Measurements from ENCODE around the gene DAPK1. TPM values are rescaled to one million over a fixed set of nuclear protein-coding genes. Genes with fewer than 3 reads are reported as not detected.

Gene DAPK1
- total and polyA plus RNA-seq, 2 donors (not counting 3 experiments of a cell fraction or from before 2014, with no cell fraction given): 58.9 to 119 TPM

DNA sequence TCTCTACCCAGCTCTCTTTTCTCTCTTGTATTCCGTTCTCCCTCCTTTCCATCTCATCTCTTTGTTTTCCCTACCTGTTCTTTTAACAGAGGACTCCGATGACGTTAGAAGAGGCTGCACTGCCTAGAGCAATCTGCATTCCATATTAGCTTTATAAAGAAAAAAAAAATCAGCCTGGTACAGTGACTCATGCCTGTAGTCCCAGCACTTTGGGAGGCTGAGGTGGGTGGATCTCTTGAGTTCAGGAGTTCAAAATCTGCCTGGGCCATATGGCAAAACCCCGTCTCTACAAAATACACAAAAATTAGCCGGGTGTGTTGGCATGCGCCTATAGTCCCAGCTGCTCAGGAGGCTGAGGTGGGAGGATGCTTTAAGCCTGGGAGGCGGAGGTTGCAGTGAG lies 49.0 kb downstream of the DAPK1 start:
- peak overlapping the region; percentile 45 for H3K4me2 ChIP-seq (ENCODE audit: insufficient read depth, low read length)
- no peak overlapping the region for H3K4me3 ChIP-seq (replicated peaks in 1 of 3; ENCODE audit: insufficient read depth in 1 of 3, low read depth in 1 of 3, low read length in 3 of 3)
- FAIRE-seq: peak; percentile 73
- no peaks in the 10 kb centered on the region for H3K9me1 ChIP-seq (replicated peaks; ENCODE audit: control insufficient read depth, extremely low read depth, insufficient read depth, low read length)
- dilution Hi-C loops (cut with MboI; ENCODE audit: extremely low pct_ligation_motif_present, low sequenced_read_pairs): no loop called here
- H3K36me3 ChIP-seq (ENCODE audit: control insufficient read depth in 2 of 2, extremely low read depth in 1 of 2, insufficient read depth in 2 of 2, low read length in 2 of 2): no peaks in the 10 kb centered on the region
- intact Hi-C loops (cut with micrococcal nuclease): loop anchor here (2.0 to 5.0 kb wide), 3 partner anchors 22 to 54 kb away; no protein-coding TSS in a partner anchor
- no peaks in the 10 kb centered on the region for H4K20me1 ChIP-seq (replicated peaks; ENCODE audit: control insufficient read depth, extremely low read depth, insufficient read depth, low read length)
- TF ChIP-seq, protein P1, sequence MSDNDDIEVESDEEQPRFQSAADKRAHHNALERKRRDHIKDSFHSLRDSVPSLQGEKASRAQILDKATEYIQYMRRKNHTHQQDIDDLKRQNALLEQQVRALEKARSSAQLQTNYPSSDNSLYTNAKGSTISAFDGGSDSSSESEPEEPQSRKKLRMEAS (IDR thresholded peaks at IDR 0.05; ENCODE audit: insufficient read depth, insufficient read length): no peak
- TF ChIP-seq FOS (IDR thresholded peaks at IDR 0.05; ENCODE audit: borderline replicate concordance, insufficient read depth, low read length): peak; percentile 48
- peak; percentile 37 for DNase-seq (ENCODE audit: low read depth, low spot score)
- no peak overlapping the region for H3K9ac ChIP-seq (replicated peaks; ENCODE audit: extremely low read depth, insufficient read depth, low read length)
- peaks cover 4% of the 10 kb centered on the region for H3K79me2 ChIP-seq (ENCODE audit: control insufficient read depth, insufficient read depth, low read length)
- peaks cover 26% of the 10 kb centered on the region for H3K4me1 ChIP-seq (ENCODE audit: control insufficient read depth, extremely low read depth, insufficient read depth, low read length)
- no TSS peak for BruUV-seq (replicated peaks)
- H3K9me3 ChIP-seq (replicated peaks; ENCODE audit: control insufficient read depth, insufficient read depth, low read length): no peaks in the 10 kb centered on the region
- no peak overlapping the region for H3K27ac ChIP-seq (ENCODE audit: insufficient read depth, low read depth, low read length)
- no peaks in the 10 kb centered on the region for H3K27me3 ChIP-seq (ENCODE audit: control insufficient read depth in 2 of 2, insufficient read depth in 2 of 2, low read length in 2 of 2)
- CTCF ChIA-PET: interaction anchor here (0.7 to 2.4 kb wide), 5 partner anchors 10 to 49 kb away, joined by 3 to 13 read pairs (median 11); partner anchors contain the start of gene DAPK1
- POLR2A ChIA-PET: no interaction called here
- H2AFZ ChIP-seq (ENCODE audit: low read depth, low read length): no peak overlapping the region

DNA sequence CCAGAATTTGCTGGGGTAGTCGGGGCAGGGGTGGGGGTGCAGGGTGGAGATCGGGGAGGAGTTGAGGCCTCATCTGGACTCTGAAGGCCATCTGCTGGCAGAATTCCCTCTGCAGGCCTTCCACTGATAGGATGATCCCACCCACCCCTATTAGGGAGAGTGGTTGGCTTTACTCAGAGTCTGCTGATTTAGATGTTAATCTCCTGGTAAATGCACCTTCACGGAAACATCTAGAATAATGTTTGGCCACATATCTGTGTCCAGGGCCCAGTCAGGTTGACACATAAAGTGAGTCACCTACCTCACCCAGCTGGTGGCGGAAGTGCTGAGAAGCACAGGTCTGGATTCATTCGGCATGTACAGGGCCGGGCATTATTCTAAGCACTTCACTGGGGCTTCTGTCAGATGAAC lies 50.0 kb downstream of the DAPK1 start:
- DNase-seq (ENCODE audit: low read depth, low spot score): no peak
- dilution Hi-C loops (cut with MboI; ENCODE audit: extremely low pct_ligation_motif_present, low sequenced_read_pairs) (no loop called here), intact Hi-C loops (cut with micrococcal nuclease) (loop anchor here (2.0 to 5.0 kb wide), 3 partner anchors 21 to 53 kb away; no protein-coding TSS in a partner anchor)
- no peaks in the 10 kb centered on the region for H3K9me3 ChIP-seq (replicated peaks; ENCODE audit: control insufficient read depth, insufficient read depth, low read length)
- no peak overlapping the region for H2AFZ ChIP-seq (ENCODE audit: low read depth, low read length)
- H3K4me3 ChIP-seq (replicated peaks in 1 of 3; ENCODE audit: insufficient read depth in 1 of 3, low read depth in 1 of 3, low read length in 3 of 3): no peak overlapping the region
- ChIA-PET POLR2A (no interaction called here), CTCF (interaction anchor here (0.7 kb wide), 1 partner anchor 22 kb away, joined by 3 read pairs; no protein-coding TSS in a partner anchor)
- no peaks in the 10 kb centered on the region for H3K27me3 ChIP-seq (ENCODE audit: control insufficient read depth in 2 of 2, insufficient read depth in 2 of 2, low read length in 2 of 2)
- H4K20me1 ChIP-seq (replicated peaks; ENCODE audit: control insufficient read depth, extremely low read depth, insufficient read depth, low read length): no peaks in the 10 kb centered on the region
- BruUV-seq (replicated peaks): no TSS peak
- H3K36me3 ChIP-seq (ENCODE audit: control insufficient read depth in 2 of 2, extremely low read depth in 1 of 2, insufficient read depth in 2 of 2, low read length in 2 of 2): no peaks in the 10 kb centered on the region
- no peak overlapping the region for H3K27ac ChIP-seq (ENCODE audit: insufficient read depth, low read depth, low read length)
- H3K9ac ChIP-seq (replicated peaks; ENCODE audit: extremely low read depth, insufficient read depth, low read length): no peak overlapping the region
- TF ChIP-seq EZH2 (IDR thresholded peaks at IDR 0.05; ENCODE audit: borderline replicate concordance, low read depth, low read length, severe bottlenecking) (no peak), POLR2AphosphoS5 (IDR thresholded peaks at IDR 0.05; ENCODE audit: insufficient read depth, low read depth, low read length) (no peak), GATA2 (IDR thresholded peaks at IDR 0.05; ENCODE audit: insufficient read depth, insufficient read length, low read depth, low read length) (no peak), JUN (IDR thresholded peaks at IDR 0.05; ENCODE audit: borderline replicate concordance, insufficient read depth, insufficient read length, low read depth) (no peak), FOS (IDR thresholded peaks at IDR 0.05; ENCODE audit: borderline replicate concordance, insufficient read depth, low read length) (no peak), POLR2A (IDR thresholded peaks at IDR 0.05; ENCODE audit: low read depth, low read length) (no peak), MYC (IDR thresholded peaks at IDR 0.05; ENCODE audit: low read depth, low read length) (no peak), CTCF (IDR thresholded peaks at IDR 0.05; ENCODE audit: extremely low read depth in 1 of 2, insufficient read depth in 1 of 2, low read depth in 1 of 2, low read length in 2 of 2) (no peak)
- TF ChIP-seq, protein P1 (IDR thresholded peaks at IDR 0.05; ENCODE audit: insufficient read depth, insufficient read length): no peak
- no peaks in the 10 kb centered on the region for H3K9me1 ChIP-seq (replicated peaks; ENCODE audit: control insufficient read depth, extremely low read depth, insufficient read depth, low read length)
- no peak for FAIRE-seq
- peaks cover 23% of the 10 kb centered on the region for H3K4me1 ChIP-seq (ENCODE audit: control insufficient read depth, extremely low read depth, insufficient read depth, low read length)
- H3K4me2 ChIP-seq (ENCODE audit: insufficient read depth, low read length): no peak overlapping the region
- peaks cover 4% of the 10 kb centered on the region for H3K79me2 ChIP-seq (ENCODE audit: control insufficient read depth, insufficient read depth, low read length)
